GM21619 (cell line): ENCODE measurements around the gene EZH2.

Experiments used
- ATAC-seq: cut with Tn5 transposase; IDR thresholded peaks from one replicate; pipeline ENCODE4 v1.9.1; 2021; ENCODE audit not compliant: unreplicated experiment

The EZH2 gene

GRCh38 chr7:148901178-148901577 is 17.1 kb upstream of the EZH2 start:
- no peak for ATAC-seq

- no peak for ATAC-seq
Observed at GRCh38 chr7:148898845-148899484, 14.9 kb upstream of the EZH2 start.

- ATAC-seq: no peak
Observed at GRCh38 chr7:148894591-148894990, 10.5 kb upstream of the EZH2 start.

- ATAC-seq: no peak
Observed at GRCh38 chr7:148893071-148893470, 9.0 kb upstream of the EZH2 start.

- ATAC-seq: no peak
Observed at GRCh38 chr7:148888300-148888699, 4.2 kb upstream of the EZH2 start.

- no peak for ATAC-seq
Observed at GRCh38 chr7:148886844-148887243, 2.8 kb upstream of the EZH2 start.

GRCh38 chr7:148884299-148885022 is 370 bp upstream of the EZH2 start:
- peak; percentile 87 for ATAC-seq

GRCh38 chr7:148883266-148884048 is 634 bp downstream of the EZH2 start:
- peak; percentile 23 for ATAC-seq

GRCh38 chr7:148882841-148883265 is 1.2 kb downstream of the EZH2 start:
- ATAC-seq: no peak

- ATAC-seq: no peak
Observed at GRCh38 chr7:148882192-148882591, 1.9 kb downstream of the EZH2 start.

GRCh38 chr7:148878317-148878716 is 5.8 kb downstream of the EZH2 start:
- no peak for ATAC-seq

- ATAC-seq: no peak
Observed at GRCh38 chr7:148877517-148877916, 6.6 kb downstream of the EZH2 start.

- no peak for ATAC-seq
Observed at GRCh38 chr7:148872188-148872587, 11.9 kb downstream of the EZH2 start.

GRCh38 chr7:148871551-148871950 is 12.5 kb downstream of the EZH2 start:
- no peak for ATAC-seq

- ATAC-seq: no peak
Observed at GRCh38 chr7:148871030-148871429, 13.1 kb downstream of the EZH2 start.

GRCh38 chr7:148868378-148868674 is 15.8 kb downstream of the EZH2 start:
- ATAC-seq: no peak

- ATAC-seq: no peak
Observed at GRCh38 chr7:148867596-148868377, 16.3 kb downstream of the EZH2 start.

GRCh38 chr7:148866362-148866761 is 17.7 kb downstream of the EZH2 start:
- no peak for ATAC-seq

GRCh38 chr7:148865283-148865682 is 18.8 kb downstream of the EZH2 start:
- ATAC-seq: no peak

GRCh38 chr7:148863324-148863723 is 20.8 kb downstream of the EZH2 start:
- ATAC-seq: no peak

- no peak for ATAC-seq
Observed at GRCh38 chr7:148862481-148862880, 21.6 kb downstream of the EZH2 start.
